ENCODE results near the gene PRSS35. TPM values are rescaled to one million over a fixed set of nuclear protein-coding genes. Genes with fewer than 3 reads are reported as not detected.

Gene PRSS35, protein sequence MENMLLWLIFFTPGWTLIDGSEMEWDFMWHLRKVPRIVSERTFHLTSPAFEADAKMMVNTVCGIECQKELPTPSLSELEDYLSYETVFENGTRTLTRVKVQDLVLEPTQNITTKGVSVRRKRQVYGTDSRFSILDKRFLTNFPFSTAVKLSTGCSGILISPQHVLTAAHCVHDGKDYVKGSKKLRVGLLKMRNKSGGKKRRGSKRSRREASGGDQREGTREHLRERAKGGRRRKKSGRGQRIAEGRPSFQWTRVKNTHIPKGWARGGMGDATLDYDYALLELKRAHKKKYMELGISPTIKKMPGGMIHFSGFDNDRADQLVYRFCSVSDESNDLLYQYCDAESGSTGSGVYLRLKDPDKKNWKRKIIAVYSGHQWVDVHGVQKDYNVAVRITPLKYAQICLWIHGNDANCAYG
- 2.5 TPM for total RNA-seq

GRCh38 chr6:83511901-83512681 lies at the start of gene PRSS35:
TSS of gene PRSS35 (plus strand) at chr6:83512534. CDS start at chr6:83523442, 10,908 bp downstream.

Other genes starting within 250 kb of the PRSS35 start
- 2.2 TPM for gene ME1, start 81.5 kb upstream of the PRSS35 start, total RNA-seq
- gene SNAP91, start 196.6 kb downstream of the PRSS35 start, total RNA-seq: 135 TPM

Data from parietal lobe (tissue), 1 donor.